HTERT RPE-1 (cell line): ENCODE data around the gene CRB2.

Experiments used
- in situ Hi-C: fragments of 300-500 bp; cut with MboI; formaldehyde crosslinking; loops from 4 replicates; pipeline ENCODE4 v1.14.3; 2020; ENCODE audit warnings: low sequenced_read_pairs

Gene CRB2

DNA sequence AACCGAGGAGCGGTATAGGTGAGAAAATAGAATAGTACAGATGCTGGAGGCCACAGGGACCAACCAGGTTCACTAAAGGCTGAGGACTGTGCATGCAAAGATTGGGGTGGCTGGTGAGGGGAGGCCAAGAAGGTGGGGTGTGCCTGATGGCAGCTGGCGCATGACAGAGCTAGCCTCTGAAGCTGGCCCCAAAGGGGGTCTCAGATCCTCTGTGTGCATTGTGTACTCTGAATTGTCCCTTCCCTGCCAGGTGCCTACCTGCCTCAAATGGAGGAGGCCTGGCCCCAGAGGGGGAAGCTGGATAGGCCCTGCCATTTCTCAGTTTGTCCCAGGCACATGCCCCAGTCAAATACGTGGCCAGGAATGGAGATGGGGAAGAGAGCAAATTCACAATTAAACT, 63.1 kb downstream of the CRB2 start:
- in situ Hi-C loops: no loop called here

- in situ Hi-C loops: no loop called here
Measured at GRCh38 chr9:123419721-123420591, 64.0 kb downstream of the CRB2 start.

- in situ Hi-C loops: no loop called here
Measured at GRCh38 chr9:123420592-123421111, 64.7 kb downstream of the CRB2 start.

DNA sequence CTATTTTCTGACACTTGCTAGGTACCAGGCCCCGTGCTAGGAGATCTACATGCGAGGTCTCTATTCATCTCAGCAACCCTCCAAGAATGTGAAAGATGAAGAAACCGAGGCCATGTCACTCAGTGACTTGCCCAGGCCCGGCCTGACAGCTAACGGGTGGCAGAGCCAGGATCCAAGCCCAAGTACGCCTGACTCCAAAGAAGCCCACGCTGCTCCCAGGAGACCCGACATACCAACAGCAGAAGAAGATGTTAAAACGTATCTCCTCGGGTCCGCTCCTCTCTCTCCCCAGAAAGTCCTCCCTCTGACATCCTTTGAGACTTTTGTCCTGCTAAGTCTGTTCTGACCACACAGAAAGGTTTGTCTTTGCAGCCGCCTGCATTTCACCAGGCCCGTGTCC, 65.2 kb downstream of the CRB2 start:
- in situ Hi-C loops: no loop called here

GRCh38 chr9:123421801-123422455, 65.9 kb downstream of the CRB2 start:
- in situ Hi-C loops: no loop called here

GRCh38 chr9:123422635-123423310, 66.8 kb downstream of the CRB2 start:
- in situ Hi-C loops: no loop called here

GRCh38 chr9:123423311-123423640, 67.3 kb downstream of the CRB2 start:
- in situ Hi-C loops: no loop called here

GRCh38 chr9:123424131-123424530, 68.1 kb downstream of the CRB2 start:
- in situ Hi-C loops: no loop called here

DNA sequence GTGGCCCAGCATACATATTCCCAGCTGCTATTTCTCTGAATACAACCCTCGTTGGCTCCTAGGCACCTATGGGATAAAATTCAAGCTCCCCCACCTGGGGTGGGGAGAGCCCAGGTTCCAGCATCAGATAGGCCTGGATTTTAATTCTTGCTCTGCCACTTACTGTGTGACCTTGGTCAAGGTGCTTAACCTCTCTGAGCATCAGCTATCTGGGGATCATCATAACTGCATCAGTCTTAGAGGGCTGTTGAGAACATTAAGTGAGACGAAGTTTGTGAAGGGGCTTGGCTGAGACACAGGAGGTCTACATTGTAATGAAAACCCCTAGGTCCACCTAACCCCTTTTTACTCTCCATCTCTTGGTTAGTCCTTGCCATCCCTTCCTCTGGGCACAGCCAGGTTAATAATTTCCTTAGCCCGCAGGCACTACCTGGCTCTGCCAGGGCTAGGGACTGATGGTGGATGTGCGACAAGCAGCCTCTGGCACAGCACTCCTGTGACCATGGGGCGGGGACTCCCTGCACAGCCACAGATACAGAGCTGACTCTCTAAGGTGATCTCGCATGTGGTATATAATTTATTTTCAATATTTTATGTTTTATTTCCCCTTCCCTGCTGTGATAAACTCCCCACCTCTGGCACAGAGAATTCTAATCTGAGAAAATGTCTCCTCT, 68.7 kb downstream of the CRB2 start:
- in situ Hi-C loops: no loop called here

GRCh38 chr9:123425261-123425821, 69.3 kb downstream of the CRB2 start:
- in situ Hi-C loops: no loop called here

- in situ Hi-C loops: no loop called here
Measured at GRCh38 chr9:123425836-123426365, 69.9 kb downstream of the CRB2 start.

DNA sequence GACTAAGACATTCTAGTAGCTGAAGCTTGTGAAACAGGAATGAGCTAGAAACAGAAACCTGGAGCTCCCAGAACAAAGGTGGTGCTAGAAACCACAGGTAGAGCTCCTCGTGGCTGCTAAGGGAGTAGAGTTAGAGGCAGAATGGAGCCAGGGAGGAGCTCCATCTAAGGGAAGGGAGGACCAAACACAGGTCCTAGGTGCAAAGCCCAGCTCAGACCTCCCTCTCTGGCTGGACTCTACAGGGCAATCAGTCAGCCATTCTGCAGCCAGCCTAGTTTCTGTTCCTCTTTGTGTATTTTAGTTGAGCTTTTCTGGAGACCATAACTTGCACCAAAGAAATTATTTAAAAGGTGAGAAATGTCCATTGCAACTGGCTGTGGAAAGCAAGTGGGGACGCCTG, 70.4 kb downstream of the CRB2 start:
- in situ Hi-C loops: no loop called here
